Activated CD8-positive, alpha-beta memory T cell treated with anti-CD3 and anti-CD28 coated beads, Interleukin-2, amount 50 U/mL, for 24 hours (primary cell): Measurements from ENCODE around the gene YOD1.

ENCODE experiments used
- DNase-seq: peaks from one replicate; pipeline ENCODE4 v3.0.0-alpha.2; 2020; ENCODE audit errors: extremely low read depth

YOD1 gene

GRCh38 chr1:207072233-207072632 lies 21.2 kb upstream of the YOD1 start:
- no peak for DNase-seq

- DNase-seq = no peak
These were observed 20.4 kb upstream of the YOD1 start for GRCh38 chr1:207071426-207071825.

GRCh38 chr1:207070811-207071210 lies 19.8 kb upstream of the YOD1 start:
- DNase-seq = no peak

GRCh38 chr1:207069858-207070506 lies 19.0 kb upstream of the YOD1 start:
- DNase-seq = no peak

- no peak for DNase-seq
These were observed 18.1 kb upstream of the YOD1 start for GRCh38 chr1:207069061-207069460.

GRCh38 chr1:207067665-207068064 lies 16.7 kb upstream of the YOD1 start:
- no peak for DNase-seq

GRCh38 chr1:207067185-207067584 lies 16.2 kb upstream of the YOD1 start:
- no peak for DNase-seq

GRCh38 chr1:207064561-207064960 lies 13.6 kb upstream of the YOD1 start:
- no peak for DNase-seq

- DNase-seq = no peak
These were observed 12.0 kb upstream of the YOD1 start for GRCh38 chr1:207063014-207063413.

- no peak for DNase-seq
These were observed 11.1 kb upstream of the YOD1 start for GRCh38 chr1:207062058-207062457.

- DNase-seq = no peak
These were observed 9.6 kb upstream of the YOD1 start for GRCh38 chr1:207060596-207060995.

GRCh38 chr1:207059881-207060280 lies 8.9 kb upstream of the YOD1 start:
- no peak for DNase-seq

- DNase-seq = no peak
These were observed 8.2 kb upstream of the YOD1 start for GRCh38 chr1:207058878-207059867.

GRCh38 chr1:207058252-207058651 lies 7.2 kb upstream of the YOD1 start:
- DNase-seq = no peak

GRCh38 chr1:207056673-207057072 lies 5.7 kb upstream of the YOD1 start:
- no peak for DNase-seq

- DNase-seq = no peak
These were observed 4.5 kb upstream of the YOD1 start for GRCh38 chr1:207055386-207056001.

- DNase-seq = no peak
These were observed 3.5 kb upstream of the YOD1 start for GRCh38 chr1:207054491-207054890.

- peak; percentile 83 for DNase-seq
These were observed 2.1 kb upstream of the YOD1 start, which contains the start of gene PFKFB2 for GRCh38 chr1:207052911-207053769. TSS of gene PFKFB2 (plus strand) at chr1:207053275. CDS start at chr1:207054718, 1,443 bp downstream.

- DNase-seq = peak; percentile 72
These were observed 373 bp downstream of the YOD1 start for GRCh38 chr1:207050480-207051190.

GRCh38 chr1:207049974-207050391 lies 1.0 kb downstream of the YOD1 start:
- DNase-seq = no peak

- no peak for DNase-seq
These were observed 1.5 kb downstream of the YOD1 start for GRCh38 chr1:207049514-207049913.
